ENCODE results near the gene UPK3A. TPM values are rescaled to one million over a fixed set of nuclear protein-coding genes. Genes with fewer than 3 reads are reported as not detected.

Gene UPK3A
- total RNA-seq, result not detected
- long read RNA-seq, result 0 reads

DNA sequence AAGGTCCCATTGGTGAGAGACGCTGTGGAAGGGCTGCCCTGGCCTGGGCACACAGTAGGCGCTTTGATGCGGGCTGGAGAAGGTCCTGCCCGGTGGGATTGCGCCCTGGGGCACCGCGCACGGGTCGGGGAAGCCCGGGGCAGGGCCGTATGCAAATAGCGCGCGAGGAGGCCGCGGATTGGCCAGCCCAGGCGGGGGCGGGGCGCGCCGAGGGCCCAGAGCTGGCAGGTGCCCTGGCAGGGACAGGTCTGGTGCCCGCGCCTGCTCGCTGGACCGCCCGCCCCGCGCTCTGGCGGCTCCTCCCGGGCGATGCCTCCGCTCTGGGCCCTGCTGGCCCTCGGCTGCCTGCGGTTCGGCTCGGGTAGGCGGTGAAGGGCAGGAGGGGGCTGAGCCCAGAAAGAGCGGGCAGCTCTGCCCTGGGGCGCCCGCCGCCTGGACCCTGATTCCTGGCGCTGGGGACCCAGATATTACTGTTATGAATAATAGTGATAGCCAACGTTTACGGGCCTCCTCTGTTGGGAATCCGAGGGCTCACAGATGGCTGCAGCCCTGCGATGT is at the start of gene UPK3A:
UPK3A (plus strand) TSS at position 245 of the 558 bp plus-strand sequence; CDS start at position 310, 65 bp downstream.
- TF ChIP-seq, protein P1, sequence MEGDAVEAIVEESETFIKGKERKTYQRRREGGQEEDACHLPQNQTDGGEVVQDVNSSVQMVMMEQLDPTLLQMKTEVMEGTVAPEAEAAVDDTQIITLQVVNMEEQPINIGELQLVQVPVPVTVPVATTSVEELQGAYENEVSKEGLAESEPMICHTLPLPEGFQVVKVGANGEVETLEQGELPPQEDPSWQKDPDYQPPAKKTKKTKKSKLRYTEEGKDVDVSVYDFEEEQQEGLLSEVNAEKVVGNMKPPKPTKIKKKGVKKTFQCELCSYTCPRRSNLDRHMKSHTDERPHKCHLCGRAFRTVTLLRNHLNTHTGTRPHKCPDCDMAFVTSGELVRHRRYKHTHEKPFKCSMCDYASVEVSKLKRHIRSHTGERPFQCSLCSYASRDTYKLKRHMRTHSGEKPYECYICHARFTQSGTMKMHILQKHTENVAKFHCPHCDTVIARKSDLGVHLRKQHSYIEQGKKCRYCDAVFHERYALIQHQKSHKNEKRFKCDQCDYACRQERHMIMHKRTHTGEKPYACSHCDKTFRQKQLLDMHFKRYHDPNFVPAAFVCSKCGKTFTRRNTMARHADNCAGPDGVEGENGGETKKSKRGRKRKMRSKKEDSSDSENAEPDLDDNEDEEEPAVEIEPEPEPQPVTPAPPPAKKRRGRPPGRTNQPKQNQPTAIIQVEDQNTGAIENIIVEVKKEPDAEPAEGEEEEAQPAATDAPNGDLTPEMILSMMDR (IDR thresholded peaks at IDR 0.05), result no peak
- DNase-seq (peak; percentile 87), ATAC-seq (peak; percentile 96 to 97)
- Histone ChIP-seq H3K27me3 (ENCODE audit: low read depth) (peaks cover 17% of the 10 kb centered on the region), H3K27ac (no peak within 1 kb of the TSS), H3K4me3 (peak within 1 kb of the TSS; percentile 44), H3K36me3 (no peaks in the 10 kb centered on the region), H3K4me1 (peaks cover 19% of the 10 kb centered on the region), H3K9me3 (no peaks in the 10 kb centered on the region)
- intact Hi-C loops (cut with DNase I), result no loop called here

DNA sequence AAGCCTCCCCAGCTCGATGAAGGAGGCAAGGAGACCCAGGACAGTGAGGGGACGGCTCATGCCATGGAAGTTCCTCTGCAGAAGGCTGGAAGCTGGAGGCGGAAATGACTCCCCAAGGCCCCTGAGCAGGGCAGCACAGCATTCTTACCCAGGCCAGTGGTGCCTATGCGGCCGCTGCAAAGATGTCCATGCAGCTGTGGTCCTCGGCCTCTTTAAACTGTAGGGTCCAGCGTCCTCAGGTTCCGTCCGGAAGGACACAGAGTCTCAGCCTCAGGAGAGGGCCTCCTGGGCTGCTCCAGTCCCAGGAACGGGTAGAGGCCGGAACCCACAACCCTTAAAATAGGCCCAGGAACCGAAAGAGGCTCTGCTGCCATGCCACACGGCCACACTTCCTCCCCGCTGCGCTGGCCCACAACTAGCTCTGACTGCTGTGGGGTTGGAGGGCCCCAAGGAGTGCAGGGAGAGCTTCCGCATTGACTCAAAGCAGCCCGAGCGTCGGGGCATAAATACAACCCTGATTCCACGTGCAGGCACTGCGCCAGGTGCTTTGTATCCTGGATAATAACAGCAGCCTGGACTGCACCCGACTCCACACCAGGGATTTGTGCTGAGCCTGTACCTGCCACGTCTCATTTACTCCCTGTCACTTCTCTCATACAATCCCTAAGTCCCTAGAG is 49.5 kb upstream of the UPK3A start:
- Histone ChIP-seq H3K27ac (peak overlapping the region; percentile 36), H3K4me1 (peaks cover 15% of the 10 kb centered on the region), H3K27me3 (ENCODE audit: low read depth) (no peaks in the 10 kb centered on the region), H3K36me3 (peaks cover 10% of the 10 kb centered on the region), H3K9me3 (no peaks in the 10 kb centered on the region), H3K4me3 (peak overlapping the region; percentile 11)
- TF ChIP-seq, protein P1 (IDR thresholded peaks at IDR 0.05), result no peak
- intact Hi-C loops (cut with DNase I), result no loop called here
- peak; percentile 52 for DNase-seq
- ATAC-seq, result peak; percentile 40 to 57

DNA sequence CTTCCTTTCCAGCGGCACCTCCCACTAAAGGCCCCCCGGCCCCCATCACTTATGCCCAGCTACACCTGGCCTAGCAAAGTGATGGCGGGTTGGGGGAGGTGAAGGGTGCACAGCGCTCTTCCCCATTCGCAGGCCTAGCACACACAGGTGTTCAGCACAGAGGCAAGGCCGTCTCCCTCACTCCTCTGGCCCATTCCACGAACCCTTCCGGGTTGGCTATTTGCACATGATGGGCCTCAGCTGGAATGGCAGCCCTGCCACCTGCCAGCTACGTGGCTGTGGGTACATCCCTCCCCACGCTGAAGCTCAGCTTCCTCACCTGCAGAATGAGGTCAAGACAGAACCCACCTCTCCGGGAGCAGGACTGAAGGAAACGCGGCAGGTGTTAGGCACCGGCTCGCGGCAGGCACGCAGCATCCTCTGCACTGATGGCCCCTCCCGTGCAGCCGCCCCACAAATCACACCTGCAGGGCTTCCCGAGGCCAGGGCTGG is 48.9 kb upstream of the UPK3A start:
- Histone ChIP-seq H3K27ac (peak overlapping the region; percentile 36), H3K27me3 (ENCODE audit: low read depth) (no peaks in the 10 kb centered on the region), H3K9me3 (no peaks in the 10 kb centered on the region), H3K4me3 (no peak overlapping the region), H3K4me1 (peaks cover 15% of the 10 kb centered on the region), H3K36me3 (peaks cover 10% of the 10 kb centered on the region)
- DNase-seq, result no peak
- TF ChIP-seq, protein P1 (IDR thresholded peaks at IDR 0.05), result no peak
- intact Hi-C loops (cut with DNase I), result no loop called here
- ATAC-seq, result no peak

DNA sequence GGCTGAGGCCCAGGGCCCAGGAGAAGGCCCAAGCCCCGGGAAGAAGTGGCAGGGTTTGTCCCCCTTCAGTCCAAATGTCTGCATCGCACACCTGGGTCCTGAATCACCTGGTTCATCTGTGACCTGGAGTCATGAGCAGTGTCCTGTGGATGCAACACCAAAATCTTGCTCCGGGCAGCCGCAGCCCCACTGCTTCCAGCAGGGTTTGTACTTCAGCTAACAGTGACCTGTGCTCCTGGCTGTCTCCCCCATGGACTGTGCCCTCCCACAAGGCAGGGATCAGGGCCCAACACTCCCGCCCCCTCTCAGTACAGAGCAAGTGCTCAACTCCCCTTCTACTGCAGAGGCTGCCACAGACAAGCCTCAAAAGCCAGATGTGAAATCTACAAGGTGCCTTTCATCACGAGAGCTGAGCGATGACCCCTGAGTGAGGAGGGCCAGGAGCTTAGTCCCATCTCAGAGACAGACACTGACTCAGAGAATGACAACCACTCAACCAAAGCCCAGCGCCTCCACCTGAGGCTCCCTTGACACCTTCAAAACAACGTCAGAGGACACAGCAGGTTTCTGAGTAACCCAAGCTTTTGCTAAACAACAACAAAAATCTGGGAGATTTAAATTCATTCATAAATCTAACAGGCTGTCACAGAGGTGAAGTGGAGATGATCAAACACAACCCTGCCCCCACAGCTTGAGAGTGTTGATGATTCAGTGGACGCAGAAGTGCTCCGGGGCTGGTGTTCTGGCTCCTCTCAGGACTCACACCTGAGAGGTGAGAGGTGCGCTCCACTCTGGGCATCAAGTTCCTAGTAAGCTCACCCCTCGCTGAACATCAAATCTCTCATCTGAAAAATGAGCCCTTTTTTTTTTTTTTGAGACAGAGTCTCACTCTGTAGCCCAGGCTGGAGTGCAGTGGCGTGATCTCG is 47.4 kb upstream of the UPK3A start:
- Histone ChIP-seq H3K4me3 (no peak overlapping the region), H3K36me3 (peaks cover 10% of the 10 kb centered on the region), H3K4me1 (peaks cover 22% of the 10 kb centered on the region), H3K9me3 (no peaks in the 10 kb centered on the region), H3K27me3 (ENCODE audit: low read depth) (no peaks in the 10 kb centered on the region), H3K27ac (no peak overlapping the region)
- DNase-seq (no peak), ATAC-seq (no peak)
- intact Hi-C loops (cut with DNase I), result no loop called here
- TF ChIP-seq, protein P1 (IDR thresholded peaks at IDR 0.05), result no peak
